HUES48 (cell line): ENCODE results near the gene TLCD4.

Experiments
- H3K27ac ChIP-seq: one replicate; pipeline ENCODE4 v1.7.0; 2013; ENCODE audit warnings: low read depth, low read length, inconsistent platforms
- H3K27me3 ChIP-seq: 2 replicates; pipeline ENCODE4 v1.6.1; 2013; ENCODE audit warnings: mild to moderate bottlenecking, low read length; ENCODE audit not compliant: control insufficient read depth, insufficient read depth
- H3K36me3 ChIP-seq: 2 replicates; pipeline ENCODE4 v1.6.1; 2013; ENCODE audit warnings: low read length; ENCODE audit not compliant: control insufficient read depth, insufficient read depth
- H3K4me1 ChIP-seq: 2 replicates; pipeline ENCODE4 v1.6.1; 2013; ENCODE audit warnings: mild to moderate bottlenecking, low read length; ENCODE audit not compliant: control insufficient read depth, insufficient read depth
- H3K4me3 ChIP-seq: 2 replicates; pipeline ENCODE4 v1.5.1; 2013; ENCODE audit warnings: mild to moderate bottlenecking, low read depth, low read length
- H3K9ac ChIP-seq: 2 replicates; pipeline ENCODE4 v1.6.1; 2013; ENCODE audit warnings: mild to moderate bottlenecking, low read depth, low read length, moderate library complexity
- H3K9me3 ChIP-seq: 2 replicates; pipeline ENCODE4 v1.6.1; 2013; ENCODE audit warnings: low read length; ENCODE audit not compliant: control insufficient read depth, insufficient read depth

The TLCD4 gene

GRCh38 chr1:95122151-95122697, 5.1 kb downstream of the TLCD4 start:
- H3K36me3 ChIP-seq = no peaks in the 10 kb centered on the region
- no peaks in the 10 kb centered on the region for H3K9me3 ChIP-seq
- H3K9ac ChIP-seq = no peak overlapping the region
- peaks cover 12% of the 10 kb centered on the region; the same call in 1 of the 2 replicates for H3K4me1 ChIP-seq
- H3K4me3 ChIP-seq = no peak overlapping the region
- peaks cover 14% of the 10 kb centered on the region for H3K27me3 ChIP-seq
- H3K27ac ChIP-seq = no peak overlapping the region

- H3K9ac ChIP-seq = no peak overlapping the region
- H3K27me3 ChIP-seq = peaks cover 6% of the 10 kb centered on the region; the same call in 1 of the 2 replicates
- H3K9me3 ChIP-seq = no peaks in the 10 kb centered on the region
- H3K4me3 ChIP-seq = no peak overlapping the region
- H3K36me3 ChIP-seq = no peaks in the 10 kb centered on the region
- peaks cover 2% of the 10 kb centered on the region; the same call in 1 of the 2 replicates for H3K4me1 ChIP-seq
- H3K27ac ChIP-seq = no peak overlapping the region
Observed at GRCh38 chr1:95124342-95124741, 7.2 kb downstream of the TLCD4 start.

GRCh38 chr1:95126366-95126765, 9.2 kb downstream of the TLCD4 start:
- Histone ChIP-seq H3K27ac (no peak overlapping the region), H3K9ac (no peak overlapping the region), H3K36me3 (no peaks in the 10 kb centered on the region), H3K4me3 (no peak overlapping the region), H3K27me3 (no peaks in the 10 kb centered on the region), H3K4me1 (no peaks in the 10 kb centered on the region), H3K9me3 (no peaks in the 10 kb centered on the region)

- H3K9me3 ChIP-seq = no peaks in the 10 kb centered on the region
- H3K9ac ChIP-seq = no peak overlapping the region
- H3K27ac ChIP-seq = no peak overlapping the region
- H3K36me3 ChIP-seq = no peaks in the 10 kb centered on the region
- no peaks in the 10 kb centered on the region for H3K4me1 ChIP-seq
- H3K4me3 ChIP-seq = no peak overlapping the region
- H3K27me3 ChIP-seq = no peaks in the 10 kb centered on the region
Observed at GRCh38 chr1:95126846-95127245, 9.7 kb downstream of the TLCD4 start.

GRCh38 chr1:95127380-95127779, 10.2 kb downstream of the TLCD4 start:
- Histone ChIP-seq H3K4me1 (no peaks in the 10 kb centered on the region), H3K9ac (no peak overlapping the region), H3K27ac (no peak overlapping the region), H3K27me3 (no peaks in the 10 kb centered on the region), H3K36me3 (no peaks in the 10 kb centered on the region), H3K4me3 (no peak overlapping the region), H3K9me3 (no peaks in the 10 kb centered on the region)

GRCh38 chr1:95132762-95133161, 15.6 kb downstream of the TLCD4 start:
- Histone ChIP-seq H3K4me1 (peaks cover 7% of the 10 kb centered on the region; the same call in 1 of the 2 replicates), H3K9me3 (no peaks in the 10 kb centered on the region), H3K36me3 (no peaks in the 10 kb centered on the region), H3K4me3 (no peak overlapping the region), H3K9ac (no peak overlapping the region), H3K27me3 (no peaks in the 10 kb centered on the region), H3K27ac (no peak overlapping the region)

- Histone ChIP-seq H3K4me3 (no peak overlapping the region), H3K36me3 (no peaks in the 10 kb centered on the region), H3K27ac (no peak overlapping the region), H3K9me3 (no peaks in the 10 kb centered on the region), H3K27me3 (no peaks in the 10 kb centered on the region), H3K9ac (no peak overlapping the region), H3K4me1 (peaks cover 7% of the 10 kb centered on the region; the same call in 1 of the 2 replicates)
Observed at GRCh38 chr1:95133687-95134086, 16.5 kb downstream of the TLCD4 start.

GRCh38 chr1:95138223-95138622, 21.1 kb downstream of the TLCD4 start:
- H3K9ac ChIP-seq = no peak overlapping the region
- H3K9me3 ChIP-seq = no peaks in the 10 kb centered on the region
- peaks cover 7% of the 10 kb centered on the region; the same call in 1 of the 2 replicates for H3K4me1 ChIP-seq
- H3K27me3 ChIP-seq = no peaks in the 10 kb centered on the region
- no peak overlapping the region for H3K4me3 ChIP-seq
- no peak overlapping the region for H3K27ac ChIP-seq
- H3K36me3 ChIP-seq = no peaks in the 10 kb centered on the region

GRCh38 chr1:95139039-95139438, 21.9 kb downstream of the TLCD4 start:
- Histone ChIP-seq H3K4me1 (peaks cover 7% of the 10 kb centered on the region; the same call in 1 of the 2 replicates), H3K36me3 (no peaks in the 10 kb centered on the region), H3K4me3 (no peak overlapping the region), H3K27me3 (no peaks in the 10 kb centered on the region), H3K27ac (no peak overlapping the region), H3K9me3 (no peaks in the 10 kb centered on the region), H3K9ac (no peak overlapping the region)

- Histone ChIP-seq H3K4me3 (no peak overlapping the region), H3K4me1 (peaks cover 7% of the 10 kb centered on the region; the same call in 1 of the 2 replicates), H3K27me3 (no peaks in the 10 kb centered on the region), H3K9ac (no peak overlapping the region), H3K9me3 (no peaks in the 10 kb centered on the region), H3K36me3 (no peaks in the 10 kb centered on the region), H3K27ac (no peak overlapping the region)
Observed at GRCh38 chr1:95140791-95141190, 23.6 kb downstream of the TLCD4 start.

GRCh38 chr1:95145493-95145892, 28.3 kb downstream of the TLCD4 start:
- H3K9ac ChIP-seq = no peak overlapping the region
- no peaks in the 10 kb centered on the region for H3K4me1 ChIP-seq
- no peak overlapping the region for H3K27ac ChIP-seq
- H3K27me3 ChIP-seq = no peaks in the 10 kb centered on the region
- H3K4me3 ChIP-seq = no peak overlapping the region
- H3K36me3 ChIP-seq = no peaks in the 10 kb centered on the region
- no peaks in the 10 kb centered on the region for H3K9me3 ChIP-seq
